Measurements from ENCODE around the gene SEZ6L2.
A peak's percentile ranks its signal among the peaks of the same experiment; 100 is the strongest.

The SEZ6L2 gene

DNA sequence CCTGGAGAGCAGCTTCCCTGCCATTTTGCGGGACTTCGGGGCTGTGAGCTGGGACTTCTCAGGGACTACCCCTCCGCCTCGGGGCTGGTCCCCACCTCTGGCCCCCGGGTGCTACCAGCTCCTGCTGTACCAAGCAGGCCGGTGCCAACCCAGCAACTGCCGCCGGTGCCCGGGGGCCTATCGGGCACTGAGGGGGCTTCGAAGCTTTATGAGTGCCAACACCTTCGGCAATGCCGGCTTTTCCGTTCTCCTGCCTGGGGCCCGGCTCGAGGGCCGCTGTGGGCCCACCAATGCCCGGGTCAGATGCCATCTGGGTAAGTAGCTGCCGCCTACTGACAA is 2.2 kb upstream of the SEZ6L2 start:
- CTCF ChIA-PET = interaction anchor here (1.5 kb wide), 1 partner anchor 53 kb away, joined by 3 read pairs; no protein-coding TSS in a partner anchor
- DNase-seq (ENCODE audit: extremely low spot score) = no peak
- POLR2A ChIA-PET = interaction anchor here (0.9 to 4.9 kb wide), 6 partner anchors 13 to 88 kb away, joined by 3 to 41 read pairs (median 8); partner anchors contain the start of genes KCTD13 and TAOK2
- no peak for TF ChIP-seq FOXK2 (IDR thresholded peaks at IDR 0.05)
- no peak for TF ChIP-seq HDGF (IDR thresholded peaks at IDR 0.05; ENCODE audit: borderline replicate concordance)
- no peak for TF ChIP-seq ARNT (IDR thresholded peaks at IDR 0.05)
- TF ChIP-seq NFRKB (IDR thresholded peaks at IDR 0.05) = no peak
- TF ChIP-seq ZNF384 (IDR thresholded peaks at IDR 0.05) = no peak
- TF ChIP-seq FOXM1 (IDR thresholded peaks at IDR 0.05; ENCODE audit: borderline replicate concordance) = no peak

DNA sequence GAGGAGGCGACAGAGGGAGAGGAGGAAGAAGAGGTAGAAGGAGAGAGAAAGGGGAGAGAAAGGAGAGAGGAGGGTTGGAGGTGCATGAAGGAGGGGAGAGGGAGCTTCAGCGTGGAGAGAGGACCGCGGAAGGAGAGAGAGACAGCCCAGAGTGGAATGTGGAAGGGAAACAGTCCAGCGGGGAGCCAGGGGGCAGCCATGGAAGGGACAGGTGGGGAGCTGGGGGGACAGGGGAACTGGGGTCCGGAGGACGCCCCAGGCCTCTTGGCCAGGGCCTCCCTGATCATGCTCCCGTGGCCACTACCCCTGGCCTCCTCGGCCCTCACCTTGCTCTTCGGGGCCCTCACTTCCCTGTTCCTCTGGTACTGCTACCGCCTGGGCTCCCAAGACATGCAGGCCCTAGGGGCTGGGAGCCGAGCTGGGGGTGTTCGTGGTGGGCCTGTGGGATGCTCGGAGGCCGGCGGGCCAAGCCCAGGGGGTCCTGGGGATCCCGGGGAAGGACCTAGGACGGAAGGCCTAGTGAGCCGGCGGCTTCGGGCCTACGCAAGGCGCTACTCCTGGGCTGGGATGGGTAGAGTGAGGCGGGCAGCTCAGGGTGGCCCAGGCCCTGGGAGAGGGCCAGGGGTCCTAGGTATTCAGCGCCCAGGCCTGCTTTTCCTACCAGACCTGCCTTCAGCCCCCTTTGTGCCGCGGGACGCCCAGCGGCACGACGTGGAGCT is 1.7 kb upstream of the SEZ6L2 start:
- ChIA-PET POLR2A (interaction anchor here (0.8 to 4.9 kb wide), 11 partner anchors 8 to 94 kb away, joined by 3 to 41 read pairs (median 5); partner anchors contain the start of genes HIRIP3, KCTD13, PAGR1 and TAOK2), CTCF (interaction anchor here (0.6 to 1.8 kb wide), 3 partner anchors 10 to 202 kb away, joined by 3 to 5 read pairs (median 4); no protein-coding TSS in a partner anchor)
- no peak for TF ChIP-seq LEF1 (IDR thresholded peaks at IDR 0.05; ENCODE audit: borderline replicate concordance)
- TF ChIP-seq ARNT (IDR thresholded peaks at IDR 0.05) = no peak
- no peak for TF ChIP-seq FOXA1 (IDR thresholded peaks at IDR 0.05)
- no peak for TF ChIP-seq SP1 (IDR thresholded peaks at IDR 0.05)
- TF ChIP-seq CTBP1 (IDR thresholded peaks at IDR 0.05; ENCODE audit: borderline replicate concordance) = no peak
- TF ChIP-seq ELF4 (IDR thresholded peaks at IDR 0.05) = no peak
- no peak for TF ChIP-seq BHLHE40 (IDR thresholded peaks at IDR 0.05; ENCODE audit: borderline replicate concordance)
- no peak for TF ChIP-seq TARDBP (IDR thresholded peaks at IDR 0.05)
- TF ChIP-seq NFRKB (IDR thresholded peaks at IDR 0.05) = no peak
- no peak for DNase-seq (ENCODE audit: extremely low spot score)

DNA sequence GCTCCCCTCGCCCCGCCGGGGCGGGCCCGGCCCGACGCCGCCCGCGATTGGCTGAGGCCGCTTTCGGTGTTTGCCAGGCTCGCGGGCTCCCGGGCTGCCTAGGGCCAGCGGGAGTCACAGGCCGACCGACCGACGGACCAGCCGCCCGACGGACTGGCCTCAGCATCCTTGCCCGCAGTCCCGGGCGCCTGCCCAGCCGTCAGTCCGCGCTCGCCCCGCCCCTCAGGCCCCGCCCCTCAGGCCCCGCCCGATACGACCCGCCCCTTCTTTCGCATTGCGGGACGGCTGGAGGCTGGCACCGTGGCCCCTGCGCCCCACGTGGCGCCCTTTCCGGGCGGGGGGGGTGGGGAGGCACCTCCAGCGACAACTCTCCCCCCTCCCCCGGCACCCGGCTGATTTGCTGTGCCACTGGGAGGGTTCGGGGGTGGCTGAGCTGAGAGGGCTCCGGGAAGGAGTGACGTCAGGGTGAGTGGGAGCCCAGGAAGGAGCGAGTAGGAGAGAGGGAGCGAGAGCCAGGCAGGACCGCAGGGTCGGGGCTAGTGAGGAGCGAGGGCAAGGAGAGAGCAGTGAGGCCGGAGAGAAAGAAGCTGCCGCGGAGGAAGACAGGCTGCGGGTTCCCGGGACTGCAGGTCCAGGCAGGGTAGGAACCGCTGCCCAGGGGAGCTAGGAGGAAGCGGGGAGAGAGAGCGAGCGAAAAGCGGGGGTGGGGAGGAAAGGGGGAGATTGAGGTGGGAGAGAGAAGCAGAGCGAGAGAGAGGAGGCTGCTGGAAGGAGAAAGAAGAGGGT is 945 bp upstream of the SEZ6L2 start, which contains the start of gene ASPHD1:
Gene ASPHD1 (plus strand): TSS at position 387 of the 786 bp plus-strand sequence. CDS start 484 bp downstream, outside the sequence.
- TF ChIP-seq FOXM1 (IDR thresholded peaks at IDR 0.05; ENCODE audit: borderline replicate concordance) = no peak
- TF ChIP-seq L3MBTL2 (conservative IDR thresholded peaks at IDR 0.05) = peak; percentile 38; the same call in 1 of the 2 replicates
- ChIA-PET CTCF (interaction anchor here (0.5 to 1.8 kb wide), 7 partner anchors 11 to 576 kb away, joined by 3 to 10 read pairs (median 4); no protein-coding TSS in a partner anchor), POLR2A (interaction anchor here (0.6 to 4.9 kb wide), 24 partner anchors 9 to 153 kb away, joined by 3 to 41 read pairs (median 4); partner anchors contain the start of genes CDIPT, HIRIP3, KCTD13 and MAZ)
- peak; percentile 92 for DNase-seq (ENCODE audit: extremely low spot score)

GRCh38 chr16:29898804-29899515 is 390 bp downstream of the SEZ6L2 start:
- no peak for TF ChIP-seq FOXA1 (IDR thresholded peaks at IDR 0.05)
- TF ChIP-seq L3MBTL2 (conservative IDR thresholded peaks at IDR 0.05) = no peak
- TF ChIP-seq CTBP1 (IDR thresholded peaks at IDR 0.05; ENCODE audit: borderline replicate concordance) = no peak
- TF ChIP-seq FOXK2 (IDR thresholded peaks at IDR 0.05) = no peak
- no peak for TF ChIP-seq SUZ12 (IDR thresholded peaks at IDR 0.05)
- TF ChIP-seq HDGF (IDR thresholded peaks at IDR 0.05; ENCODE audit: borderline replicate concordance) = no peak
- TF ChIP-seq ZNF384 (IDR thresholded peaks at IDR 0.05) = no peak
- TF ChIP-seq SP1 (IDR thresholded peaks at IDR 0.05) = no peak
- TF ChIP-seq LEF1 (IDR thresholded peaks at IDR 0.05; ENCODE audit: borderline replicate concordance) = no peak
- TF ChIP-seq ARNT (IDR thresholded peaks at IDR 0.05) = no peak
- TF ChIP-seq BHLHE40 (IDR thresholded peaks at IDR 0.05; ENCODE audit: borderline replicate concordance) = no peak
- TF ChIP-seq FOXM1 (IDR thresholded peaks at IDR 0.05; ENCODE audit: borderline replicate concordance) = no peak
- no peak for TF ChIP-seq NFRKB (IDR thresholded peaks at IDR 0.05)
- TF ChIP-seq TARDBP (IDR thresholded peaks at IDR 0.05) = no peak
- no peak for TF ChIP-seq PKNOX1 (IDR thresholded peaks at IDR 0.05)
- TF ChIP-seq ELF4 (IDR thresholded peaks at IDR 0.05) = no peak
- DNase-seq (ENCODE audit: extremely low spot score) = peak; percentile 77
- ChIA-PET POLR2A (interaction anchor here (0.7 to 4.9 kb wide), 21 partner anchors 9 to 1051 kb away, joined by 3 to 41 read pairs (median 4); partner anchors contain the start of genes CDIPT, HIRIP3, KCTD13 and MAZ), CTCF (interaction anchor here (0.6 to 1.8 kb wide), 5 partner anchors 12 to 116 kb away, joined by 3 to 10 read pairs (median 4); partner anchors contain the start of gene TMEM219)

- TF ChIP-seq TARDBP (IDR thresholded peaks at IDR 0.05) = no peak
- no peak for TF ChIP-seq HDGF (IDR thresholded peaks at IDR 0.05; ENCODE audit: borderline replicate concordance)
- no peak for TF ChIP-seq FOXA1 (IDR thresholded peaks at IDR 0.05)
- TF ChIP-seq L3MBTL2 (conservative IDR thresholded peaks at IDR 0.05) = no peak
- no peak for TF ChIP-seq ARNT (IDR thresholded peaks at IDR 0.05)
- no peak for TF ChIP-seq SUZ12 (IDR thresholded peaks at IDR 0.05)
- no peak for TF ChIP-seq FOXK2 (IDR thresholded peaks at IDR 0.05)
- no peak for TF ChIP-seq CTBP1 (IDR thresholded peaks at IDR 0.05; ENCODE audit: borderline replicate concordance)
- CTCF ChIA-PET = interaction anchor here (1.5 kb wide), 1 partner anchor 50 kb away, joined by 10 read pairs; no protein-coding TSS in a partner anchor
- no peak for DNase-seq (ENCODE audit: extremely low spot score)
- POLR2A ChIA-PET = interaction anchor here (1.0 to 4.9 kb wide), 4 partner anchors 10 to 75 kb away, joined by 3 to 41 read pairs (median 10); partner anchors contain the start of genes KCTD13 and TMEM219
Measured at GRCh38 chr16:29898135-29898803, 1.1 kb downstream of the SEZ6L2 start.

DNA sequence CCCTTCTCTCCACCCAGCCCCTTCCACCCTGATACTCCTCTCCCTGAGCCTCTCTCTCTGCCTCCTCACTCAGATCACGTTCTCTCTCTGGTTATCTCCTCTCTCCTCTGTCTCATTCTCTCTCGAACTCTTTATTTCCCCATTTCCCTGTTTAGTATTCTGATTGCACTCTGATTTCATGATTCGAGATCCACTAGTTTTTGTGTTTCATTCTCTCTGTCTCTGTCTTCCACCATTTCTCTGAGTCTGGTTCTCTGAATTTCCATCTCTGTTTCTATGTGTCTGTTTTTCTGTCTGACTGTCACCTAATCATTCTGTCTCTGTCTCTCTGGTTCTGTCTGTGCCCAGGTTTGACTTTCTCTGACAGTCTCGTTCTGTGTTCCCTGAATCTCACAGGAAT is 2.0 kb downstream of the SEZ6L2 start:
- ChIA-PET POLR2A (interaction anchor here (1.0 to 4.9 kb wide), 3 partner anchors 9 to 76 kb away, joined by 3 to 41 read pairs (median 4); partner anchors contain the start of gene KCTD13), CTCF (no interaction called here)
- TF ChIP-seq L3MBTL2 (conservative IDR thresholded peaks at IDR 0.05) (no peak), HDGF (IDR thresholded peaks at IDR 0.05; ENCODE audit: borderline replicate concordance) (no peak), ARNT (IDR thresholded peaks at IDR 0.05) (no peak), CTBP1 (IDR thresholded peaks at IDR 0.05; ENCODE audit: borderline replicate concordance) (no peak), NFRKB (IDR thresholded peaks at IDR 0.05) (no peak), ZNF384 (IDR thresholded peaks at IDR 0.05) (no peak), SP1 (IDR thresholded peaks at IDR 0.05) (no peak), FOXA1 (IDR thresholded peaks at IDR 0.05) (no peak), PKNOX1 (IDR thresholded peaks at IDR 0.05) (no peak), ELF4 (IDR thresholded peaks at IDR 0.05) (no peak), FOXK2 (IDR thresholded peaks at IDR 0.05) (no peak)
- no peak for DNase-seq (ENCODE audit: extremely low spot score)
